Dermis blood vessel endothelial cell (primary cell): ENCODE measurements around the gene COX19. TPM values are rescaled to one million over a fixed set of nuclear protein-coding genes. Genes with fewer than 3 reads are reported as not detected.
"Not testable (repeated sequence)": the region's sequence is repeated elsewhere in the genome, so short reads cannot be mapped to it uniquely, and the experiment has no call there.

Experiments used
- DNase-seq: peaks from one replicate; pipeline ENCODE4 v3.0.0; 2010
- total RNA-seq: library from RNA; depleted of rRNA; stranded (reverse); fragments of >200 nt; gene quantifications from 2 replicates; pipeline ENCODE4 v1.2.3, GENCODE V29; 2014

COX19 gene
- total RNA-seq, 1 donor from 2014 or later: 12.4 TPM

DNA sequence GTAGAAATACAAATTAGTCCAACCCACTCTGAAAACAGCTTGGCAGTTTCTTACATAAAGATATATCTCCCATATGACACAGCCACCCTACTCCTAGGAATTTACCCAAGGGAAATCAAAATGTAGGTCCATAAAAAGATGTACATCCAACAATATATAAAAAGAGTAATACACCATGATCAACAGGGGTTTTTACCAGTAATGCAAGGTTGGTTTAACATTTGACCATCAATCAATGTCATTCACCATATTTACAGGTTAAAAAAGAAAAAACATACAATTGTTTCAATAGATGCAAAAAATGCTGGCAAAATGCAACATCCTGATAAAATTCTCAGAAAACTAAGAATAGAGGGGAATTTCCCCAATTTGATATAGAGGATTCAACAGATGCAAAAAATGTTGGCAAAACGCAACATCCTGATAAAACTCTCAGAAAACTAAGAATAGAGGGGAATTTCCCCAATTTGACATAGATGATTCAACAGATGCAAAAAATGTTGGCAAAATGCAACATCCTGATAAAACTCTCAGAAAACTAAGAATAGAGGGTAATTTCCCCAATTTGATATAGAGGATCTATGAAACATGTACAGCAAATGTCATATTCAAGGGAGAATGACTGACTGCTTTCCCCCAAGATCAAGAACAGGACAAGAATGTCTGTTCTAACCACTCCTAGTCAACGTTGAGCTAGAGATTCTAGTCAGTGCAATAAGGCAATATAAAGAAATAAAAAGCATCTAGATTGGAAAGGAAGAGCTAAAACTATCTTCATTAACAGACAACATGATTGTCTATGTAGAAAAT, 34.5 kb downstream of the COX19 start:
- DNase-seq: no peak

DNA sequence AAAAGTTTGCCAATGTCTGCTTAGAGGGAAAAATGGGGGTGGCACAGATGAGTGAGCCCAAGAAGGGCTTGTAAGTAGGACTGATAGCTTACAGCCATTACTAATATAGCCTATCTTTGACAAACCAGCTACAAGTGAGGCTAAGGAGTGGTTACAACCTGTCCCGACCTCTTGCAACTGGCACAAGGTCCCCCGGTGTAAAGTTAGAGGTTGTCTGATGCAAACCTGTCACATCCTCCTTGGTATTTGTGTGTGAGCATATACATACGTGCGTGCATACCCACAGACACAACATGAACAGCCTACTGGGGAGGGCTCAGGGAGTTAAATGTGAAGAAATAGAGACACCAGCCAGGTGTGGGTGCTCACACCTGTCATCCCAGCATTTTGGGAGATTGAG, 35.5 kb downstream of the COX19 start:
- no peak for DNase-seq

DNA sequence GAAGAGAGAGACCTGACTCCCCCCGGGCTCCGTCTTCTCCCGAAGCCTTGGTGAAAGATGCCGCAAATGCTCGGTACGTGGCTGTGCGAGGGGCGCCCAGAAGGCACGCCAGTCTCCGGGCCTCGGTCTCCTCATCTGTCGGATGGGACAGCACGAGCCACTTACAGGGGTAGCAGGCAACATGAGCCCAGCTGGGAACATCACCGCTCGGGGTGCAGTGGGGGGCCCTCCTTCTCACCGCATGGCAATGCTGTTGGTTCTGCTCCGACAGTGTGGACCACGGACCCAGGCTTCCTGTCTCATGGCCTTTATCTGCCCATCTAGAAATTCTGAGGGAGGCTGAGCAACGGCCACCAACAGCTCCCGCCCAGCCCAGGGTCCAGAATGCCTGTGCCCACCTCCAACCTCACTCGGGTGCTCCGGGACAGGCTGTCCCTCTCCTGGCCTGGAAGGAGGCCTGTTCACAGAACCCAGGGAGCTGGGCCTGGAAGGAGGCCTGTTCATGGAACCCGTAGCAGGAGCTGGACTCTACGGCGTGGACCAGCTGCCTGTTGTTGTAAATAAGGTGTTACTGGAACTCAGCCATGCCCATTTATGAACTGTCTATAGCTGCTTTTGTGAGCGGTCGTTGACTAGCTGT, 36.7 kb downstream of the COX19 start:
- DNase-seq: no peak

DNA sequence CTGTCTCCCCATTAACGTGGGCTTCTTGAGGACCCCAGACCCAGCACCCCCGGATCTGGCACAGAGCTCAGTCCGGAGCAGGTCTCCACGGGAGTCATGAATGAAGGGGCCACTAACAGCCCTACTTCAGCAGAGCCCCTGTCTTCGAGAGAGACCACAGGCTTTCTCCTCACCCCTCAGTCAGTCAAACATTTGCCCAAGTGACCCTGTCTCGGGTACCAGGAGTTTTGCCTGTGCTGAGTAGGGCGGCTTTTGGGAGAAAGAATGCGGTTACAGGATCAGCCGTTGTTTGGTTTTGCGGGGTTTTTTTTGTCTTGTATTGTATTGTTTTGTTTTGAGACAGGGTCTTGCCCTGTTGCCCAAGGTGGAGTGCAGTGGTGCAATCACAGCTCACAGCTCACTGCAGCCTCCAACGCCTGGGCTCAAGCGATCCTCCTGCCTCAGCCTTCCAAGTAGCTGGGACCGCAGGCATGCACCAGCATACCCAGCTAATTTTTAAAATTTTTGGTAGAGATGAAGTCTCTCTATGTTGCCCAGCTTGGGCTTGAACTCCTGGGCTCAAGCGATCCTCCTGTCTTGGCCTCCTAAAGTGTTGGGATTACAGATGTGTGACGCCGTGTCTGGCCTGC, 37.4 kb downstream of the COX19 start:
- DNase-seq: no peak

DNA sequence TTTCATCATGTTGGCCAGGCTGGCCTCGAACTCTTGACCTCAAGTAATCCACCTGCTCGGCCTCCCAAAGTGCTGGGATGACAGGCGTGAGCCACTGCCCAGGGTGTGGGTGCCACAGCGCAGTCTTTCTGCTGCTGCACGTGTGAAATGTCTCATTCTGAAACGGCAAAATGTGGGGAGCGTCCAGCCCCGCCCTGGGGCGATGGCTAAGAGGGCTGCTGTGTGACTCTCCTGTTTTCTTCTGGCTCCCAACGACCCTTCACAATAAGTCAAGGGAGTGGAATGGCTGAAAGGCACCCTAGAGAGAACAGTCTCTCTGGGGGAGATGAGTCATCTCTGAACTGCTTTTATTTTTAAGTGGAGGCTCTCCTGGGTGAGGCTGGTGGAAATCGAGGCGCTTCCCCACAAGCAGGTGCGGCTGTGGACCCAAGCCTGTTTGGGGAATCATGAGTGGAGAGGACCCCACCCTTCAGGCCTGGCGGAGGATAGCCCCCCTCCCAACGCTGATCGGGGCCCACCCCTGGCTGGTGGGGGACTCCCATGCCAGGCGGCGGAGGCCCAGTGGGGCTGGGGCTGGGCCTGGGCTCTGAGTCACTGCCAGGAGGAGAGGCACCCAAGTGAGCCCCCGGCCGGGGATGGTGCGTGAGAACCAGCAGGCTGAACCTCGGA, 38.8 kb downstream of the COX19 start:
- no peak for DNase-seq

DNA sequence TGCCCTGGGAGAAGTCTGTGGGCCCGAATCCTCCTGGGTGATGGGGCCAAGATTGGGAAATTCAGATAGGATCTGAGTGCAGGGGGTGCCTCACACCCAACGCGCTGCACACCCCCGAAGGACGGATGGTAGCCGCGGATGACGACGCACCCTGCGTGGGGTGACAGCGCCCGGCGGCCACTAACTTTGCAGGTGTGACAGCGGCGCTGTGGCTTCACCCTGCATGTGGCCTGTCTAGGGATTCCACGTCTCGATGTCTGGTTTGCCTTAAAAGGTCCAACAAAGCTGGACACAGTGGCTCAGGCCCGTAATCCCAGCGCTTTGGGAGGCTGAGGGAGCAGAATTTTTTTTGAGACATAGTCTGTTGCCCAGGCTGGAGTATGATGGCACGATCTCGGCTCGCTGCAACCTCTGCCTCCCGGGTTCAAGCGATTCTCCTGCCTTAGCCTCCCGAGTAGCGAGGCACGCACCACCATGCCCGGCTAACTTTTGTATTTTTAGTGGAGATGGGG, 39.4 kb downstream of the COX19 start:
- no peak for DNase-seq

DNA sequence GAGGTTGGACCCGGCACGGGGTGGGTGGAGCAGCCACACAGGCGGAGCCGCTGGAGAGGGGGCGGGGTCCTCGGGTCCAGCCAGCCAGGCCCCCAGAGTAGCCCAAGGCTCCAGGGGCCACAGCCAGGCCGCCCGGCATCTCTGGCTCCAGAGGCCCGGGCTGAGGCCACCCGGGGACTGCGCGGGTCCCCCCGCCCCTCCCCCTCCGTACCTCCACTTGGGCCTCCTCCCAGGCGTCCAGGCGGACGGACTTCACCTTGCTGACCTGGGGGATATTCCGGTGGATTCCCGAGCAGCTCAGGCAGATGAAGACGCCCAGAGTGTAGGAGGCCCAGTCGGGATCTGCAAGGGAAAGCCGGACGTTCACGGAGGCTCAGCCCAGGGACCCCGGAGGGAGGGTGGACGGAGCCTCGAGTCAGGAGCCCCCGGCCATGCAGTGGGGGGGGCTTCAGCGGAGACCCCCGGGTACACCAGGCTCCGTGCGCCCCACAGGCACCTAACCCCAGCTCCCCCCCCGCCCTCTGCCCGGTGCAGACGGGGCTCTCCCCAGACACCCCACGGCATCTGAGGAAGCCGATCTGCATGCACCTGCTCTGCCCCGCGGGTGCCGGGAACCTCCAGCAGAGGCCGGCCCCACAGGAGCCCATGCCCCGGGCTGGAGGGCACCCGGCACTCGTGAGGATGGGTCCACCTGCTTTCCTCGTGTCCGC, 40.0 kb downstream of the COX19 start:
- DNase-seq: no peak

DNA sequence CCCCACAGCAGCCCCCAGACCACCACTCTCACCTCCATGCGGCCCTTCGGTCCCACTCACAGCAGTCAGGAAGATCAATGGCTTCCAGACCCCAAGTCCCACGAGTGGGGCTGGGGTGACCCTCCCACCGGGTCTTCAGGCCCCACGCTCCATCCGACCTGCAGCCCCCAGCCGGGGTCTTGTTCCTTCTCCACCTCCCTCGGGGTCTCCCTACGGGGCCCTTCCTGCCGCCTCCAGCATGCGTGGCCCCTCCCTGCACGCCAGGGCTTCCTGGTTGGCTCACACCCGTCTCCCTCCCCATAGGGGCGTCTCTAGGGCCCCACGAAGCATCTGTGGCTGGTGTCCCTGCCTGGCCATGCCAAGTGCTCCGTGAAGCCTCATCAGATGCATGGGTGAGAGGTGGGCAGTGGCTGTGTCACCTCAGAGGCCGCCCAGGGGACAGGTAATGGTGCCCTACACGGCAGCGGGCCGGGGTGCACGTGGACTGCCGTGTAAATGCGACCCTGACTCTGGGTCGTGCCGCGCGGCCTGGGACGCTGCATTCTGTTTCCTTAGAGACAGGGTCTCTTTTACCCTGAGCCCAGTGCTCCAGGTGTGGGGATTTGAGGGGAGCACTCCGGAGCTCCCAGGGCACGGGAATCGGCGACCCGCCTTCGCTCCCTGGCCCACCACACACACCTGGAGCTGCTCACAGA, 40.7 kb downstream of the COX19 start:
- no peak for DNase-seq

DNA sequence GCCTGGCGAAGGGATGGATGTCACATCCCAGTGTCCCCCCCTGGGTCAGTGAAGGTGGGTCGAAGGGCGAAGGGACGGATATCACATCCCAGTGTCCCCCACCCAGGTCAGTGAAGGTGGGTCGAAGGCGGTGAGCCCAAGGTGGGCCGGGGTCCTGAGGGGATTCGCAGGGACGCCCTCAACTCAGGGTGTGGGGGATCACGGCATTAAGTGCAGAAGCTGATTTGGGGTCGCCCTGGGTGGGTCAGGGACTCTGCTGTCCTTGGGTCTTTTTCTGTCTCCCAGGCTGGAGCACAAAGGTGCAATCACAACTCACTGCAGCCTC, 42.7 kb downstream of the COX19 start:
- DNase-seq: no peak

DNA sequence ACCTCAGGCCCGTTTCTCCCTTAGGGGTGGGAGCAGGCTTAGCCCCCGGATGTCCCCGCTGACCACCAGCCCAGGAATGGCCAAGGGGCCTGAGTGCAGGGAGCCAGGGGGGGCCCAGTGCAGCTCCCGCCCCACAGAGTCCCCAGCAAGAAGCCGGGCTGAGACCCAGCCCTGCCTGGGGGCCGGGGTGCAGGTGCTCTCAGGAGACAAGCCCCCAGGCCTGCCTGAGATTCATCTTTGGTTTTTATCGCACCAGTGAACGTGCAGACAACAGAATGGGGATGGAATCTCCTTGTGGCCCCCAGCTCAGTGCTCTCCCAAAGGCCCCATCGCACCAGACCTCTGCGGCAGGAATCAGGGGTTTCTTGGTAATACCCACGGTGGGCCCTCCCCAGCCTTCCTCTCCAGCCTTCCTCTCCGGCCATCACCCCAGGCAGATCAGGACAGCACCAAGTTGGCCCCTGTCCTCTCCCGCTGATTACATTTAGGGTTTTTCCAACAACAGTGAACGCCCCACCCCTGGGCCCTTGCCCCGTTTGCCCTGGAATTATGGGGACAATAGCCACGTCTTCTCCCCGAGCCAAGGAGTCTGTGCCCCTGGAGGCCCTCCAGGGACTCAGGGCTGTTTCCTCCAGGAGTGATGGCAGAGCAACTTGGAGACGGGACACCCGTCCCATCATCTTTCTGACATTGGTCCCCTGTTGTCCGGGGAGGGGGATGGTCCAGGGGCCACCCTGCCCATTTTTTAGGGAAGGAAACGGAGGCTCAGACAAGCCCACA, 43.3 kb downstream of the COX19 start:
- DNase-seq: no peak

DNA sequence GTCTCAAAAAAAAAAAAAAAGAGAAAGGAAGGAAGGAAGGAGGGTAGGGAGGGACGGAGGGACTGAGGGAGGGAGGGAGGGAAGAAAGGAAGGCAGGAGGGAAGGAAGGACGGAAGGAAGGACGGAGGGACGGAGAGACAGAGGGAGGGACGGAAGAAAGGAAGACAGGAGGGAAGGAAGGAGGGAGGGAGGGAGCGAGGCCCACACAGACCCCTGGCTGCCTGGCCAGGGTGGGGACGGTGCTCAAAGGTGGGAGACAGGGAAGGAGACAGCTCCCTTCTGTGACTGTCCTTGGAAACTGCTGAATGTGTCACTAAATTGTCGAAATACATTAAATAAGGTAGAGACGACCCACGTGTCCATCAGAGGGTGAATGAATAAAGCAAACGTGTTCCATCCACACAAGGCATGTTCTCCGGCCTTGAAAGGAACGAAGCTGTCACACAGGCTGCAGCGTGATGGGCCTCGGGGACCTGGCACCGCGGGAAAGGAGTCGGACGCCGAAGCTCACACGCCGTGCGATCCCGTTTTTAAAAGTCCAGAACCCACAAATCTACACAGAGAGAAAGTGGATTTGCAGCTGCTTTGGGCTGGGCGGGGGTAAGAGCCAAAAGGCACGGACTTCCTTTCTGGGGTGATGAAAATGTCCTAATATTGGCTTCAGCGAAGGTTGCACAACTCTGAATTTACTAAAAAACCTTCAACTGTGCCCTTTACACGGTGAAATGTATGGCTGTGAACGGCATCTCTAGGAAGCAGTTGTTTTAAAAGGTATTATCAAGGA, 44.2 kb downstream of the COX19 start:
- DNase-seq: no peak

DNA sequence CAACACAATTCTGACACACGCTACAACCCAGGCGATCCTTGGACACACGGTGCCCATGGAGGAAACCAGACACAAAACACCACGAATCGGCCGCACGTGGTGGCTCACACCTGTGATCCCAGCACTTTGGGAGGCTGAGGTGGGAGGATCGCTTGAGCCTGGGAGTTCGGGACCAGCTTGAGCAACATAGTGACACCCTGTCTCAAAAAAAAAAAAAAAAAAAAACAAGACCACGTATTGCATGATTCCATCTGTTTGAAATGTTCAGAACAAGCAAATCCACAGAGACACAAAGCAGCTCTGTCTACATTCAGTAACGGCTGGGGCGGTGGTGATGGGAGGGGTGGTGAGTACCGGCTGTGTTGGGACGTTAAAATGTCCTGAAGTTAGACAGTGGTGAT, 46.0 kb downstream of the COX19 start:
- no peak for DNase-seq

DNA sequence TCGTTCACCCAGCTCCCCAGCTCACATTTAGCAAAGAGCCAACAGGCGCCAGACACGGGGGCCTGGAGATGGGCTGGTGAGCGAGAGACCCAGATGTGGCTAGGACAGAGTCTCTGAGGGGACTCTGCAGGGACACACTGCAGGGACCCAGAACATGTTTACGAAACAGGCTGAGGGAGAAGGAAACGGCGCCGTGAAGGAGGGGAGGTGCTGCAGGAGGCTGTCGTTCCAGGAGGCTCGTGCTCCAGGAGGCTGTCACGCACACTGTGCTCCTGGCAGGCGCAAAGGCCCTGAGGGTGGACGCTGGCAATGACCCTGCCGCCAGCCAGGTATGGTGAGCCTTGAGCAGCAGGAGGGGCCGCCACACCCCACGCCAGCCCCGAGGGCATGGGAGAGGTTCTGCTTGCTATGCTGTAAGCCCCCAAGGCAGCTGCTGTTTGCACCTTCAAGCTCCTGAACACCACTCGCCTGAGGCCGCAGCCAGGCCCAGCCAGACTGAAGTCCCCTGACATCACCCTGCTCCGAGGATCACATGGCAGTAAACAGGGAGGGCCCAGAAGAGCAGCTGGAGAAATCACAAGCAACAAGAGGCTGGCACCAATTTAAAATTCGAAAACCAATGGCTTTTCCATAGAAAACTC, 48.2 kb downstream of the COX19 start:
- DNase-seq: no peak

DNA sequence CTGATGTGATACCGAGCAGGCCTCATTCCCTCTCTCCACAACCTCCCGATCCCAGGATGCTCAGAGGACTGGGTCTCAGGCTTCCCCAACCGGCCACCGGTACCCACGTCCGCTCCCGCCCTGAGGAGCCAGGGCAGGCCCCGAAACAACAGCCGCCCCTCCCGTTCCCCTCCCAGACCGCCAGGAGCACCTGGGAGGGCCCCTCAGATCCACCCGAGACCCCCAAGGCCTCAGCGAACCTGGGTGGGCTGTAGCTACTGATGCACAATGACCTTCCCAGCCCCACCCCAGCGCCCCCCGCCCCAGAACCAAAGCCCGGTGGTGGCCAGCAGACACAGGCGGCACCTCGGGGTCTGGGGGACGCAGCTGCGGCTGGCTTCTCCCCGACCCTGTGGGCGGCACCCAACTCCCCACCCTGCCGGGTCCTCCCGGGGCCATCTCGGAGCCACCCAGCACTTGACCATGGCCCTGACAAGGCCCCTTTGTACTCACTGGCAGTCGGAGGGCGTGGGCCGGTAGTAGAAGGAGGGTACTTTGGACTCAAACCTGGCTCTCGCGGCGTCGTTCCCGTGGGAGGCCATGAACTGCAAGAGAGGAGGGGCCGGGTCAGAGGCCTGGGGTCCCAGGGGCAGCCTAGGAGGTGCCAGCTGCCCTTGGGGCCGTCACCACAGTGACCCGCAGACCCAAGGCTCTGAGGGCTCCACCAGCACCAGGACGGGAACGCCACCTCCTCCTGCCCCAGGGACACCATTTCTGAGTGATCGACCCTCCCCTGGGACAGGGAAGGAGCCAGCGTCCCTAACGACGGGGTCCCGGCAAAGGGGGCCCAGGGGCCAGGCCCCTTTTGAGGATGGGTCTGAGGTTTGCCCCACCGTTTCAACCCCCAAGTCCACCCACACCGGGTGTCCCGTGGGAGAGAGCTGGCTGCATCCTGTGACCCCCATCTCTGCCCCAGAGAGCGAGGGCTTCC, 49.0 kb downstream of the COX19 start:
- DNase-seq: no peak

DNA sequence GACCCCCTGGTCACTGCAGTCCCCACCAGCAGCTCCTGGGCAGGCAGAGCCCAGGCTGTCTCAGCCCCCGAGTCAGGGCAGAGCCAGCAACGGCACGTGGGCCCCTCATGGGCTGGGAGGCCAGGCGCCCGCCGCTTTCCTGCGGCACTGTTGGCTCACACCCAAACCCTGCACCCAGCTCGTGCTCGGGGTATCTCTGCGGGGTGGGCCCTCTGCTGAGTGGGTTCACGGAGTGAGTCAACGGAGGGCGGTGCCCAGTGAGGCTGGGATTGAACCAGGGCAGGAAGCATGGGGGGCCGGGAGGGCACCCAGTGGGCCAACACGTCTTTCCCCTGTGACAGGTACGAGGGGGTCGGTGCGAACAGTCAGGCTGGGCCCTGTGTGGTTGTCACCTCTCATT, 49.7 kb downstream of the COX19 start:
- no peak for DNase-seq

DNA sequence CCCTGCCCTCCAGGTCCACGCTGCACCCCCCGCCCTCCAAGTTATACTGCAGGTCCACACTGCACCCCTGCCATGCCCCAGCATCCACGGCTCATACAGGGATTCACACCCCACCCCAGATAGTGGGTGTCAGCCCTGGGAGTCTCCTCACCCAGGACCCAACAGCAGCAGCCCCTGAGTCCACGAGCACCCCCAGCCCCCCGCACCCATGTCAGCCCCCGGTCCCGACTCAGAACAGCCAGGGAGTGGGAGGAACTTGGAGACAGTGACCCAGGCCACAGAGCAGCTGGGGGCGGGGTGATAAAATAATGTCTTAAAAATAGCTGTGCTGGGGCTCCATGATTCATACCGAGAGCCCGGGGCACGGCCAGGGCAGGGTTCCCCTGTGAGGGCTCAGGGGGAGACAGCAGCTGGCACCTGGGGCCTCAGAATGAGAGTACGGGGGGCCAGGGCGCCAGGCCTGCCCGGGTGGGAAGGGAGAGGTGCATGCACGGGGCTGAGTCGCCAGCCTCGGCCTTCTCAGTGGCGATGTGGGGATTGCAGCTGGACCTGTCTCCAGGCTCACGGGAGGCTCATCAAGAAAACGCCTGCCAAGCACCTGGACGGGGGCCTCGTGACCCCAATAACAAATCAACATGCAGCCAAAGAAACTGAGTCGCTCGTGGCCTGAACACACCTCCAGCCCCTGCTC, 50.7 kb downstream of the COX19 start:
- DNase-seq: no peak

DNA sequence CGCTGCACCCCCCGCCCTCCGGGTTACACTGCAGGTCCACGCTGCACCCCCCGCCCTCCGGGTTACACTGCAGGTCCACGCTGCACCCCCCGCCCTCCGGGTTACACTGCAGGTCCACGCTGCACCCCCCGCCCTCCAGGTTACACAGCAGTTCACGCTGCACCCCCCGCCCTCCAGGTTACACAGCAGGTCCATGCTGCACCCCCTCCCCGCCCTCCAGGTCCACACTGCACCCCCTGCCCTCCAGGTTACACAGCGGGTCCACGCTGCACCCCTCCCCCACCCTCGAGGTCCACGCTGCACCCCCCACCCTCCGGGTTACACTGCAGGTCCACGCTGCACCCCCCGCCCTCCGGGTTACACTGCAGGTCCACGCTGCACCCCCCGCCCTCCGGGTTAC, 51.3 kb downstream of the COX19 start:
- not testable (repeated sequence) for DNase-seq
